ENCODE results near the gene NOX3.

The NOX3 gene

DNA sequence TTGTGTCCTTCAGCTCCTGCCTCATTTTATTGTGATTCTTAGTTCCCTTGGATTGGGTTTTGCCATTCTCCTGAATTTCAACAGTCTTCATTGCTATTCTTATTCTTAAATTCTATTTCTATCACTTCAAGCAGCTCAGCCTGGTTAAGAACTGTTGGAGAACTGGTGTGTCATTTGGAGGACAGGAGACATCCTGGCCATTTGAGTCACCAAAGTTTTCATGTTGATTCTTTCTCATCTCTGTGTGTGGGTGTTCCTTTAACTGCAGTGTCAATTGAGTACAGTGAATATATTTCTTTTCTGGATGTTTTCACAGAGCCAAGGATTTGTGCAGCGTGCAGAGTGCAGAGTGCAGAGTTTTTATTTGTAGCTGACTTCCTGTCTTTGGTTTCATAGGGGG lies 107.8 kb downstream of the NOX3 start:
- DNase-seq (ENCODE audit: low spot score): no peak
- in situ Hi-C loops (cut with MboI; ENCODE audit: low pct_unique_long_range_greater_than_20kb, low sequenced_read_pairs, unreplicated experiment): no loop called here
- TF ChIP-seq, protein P1, sequence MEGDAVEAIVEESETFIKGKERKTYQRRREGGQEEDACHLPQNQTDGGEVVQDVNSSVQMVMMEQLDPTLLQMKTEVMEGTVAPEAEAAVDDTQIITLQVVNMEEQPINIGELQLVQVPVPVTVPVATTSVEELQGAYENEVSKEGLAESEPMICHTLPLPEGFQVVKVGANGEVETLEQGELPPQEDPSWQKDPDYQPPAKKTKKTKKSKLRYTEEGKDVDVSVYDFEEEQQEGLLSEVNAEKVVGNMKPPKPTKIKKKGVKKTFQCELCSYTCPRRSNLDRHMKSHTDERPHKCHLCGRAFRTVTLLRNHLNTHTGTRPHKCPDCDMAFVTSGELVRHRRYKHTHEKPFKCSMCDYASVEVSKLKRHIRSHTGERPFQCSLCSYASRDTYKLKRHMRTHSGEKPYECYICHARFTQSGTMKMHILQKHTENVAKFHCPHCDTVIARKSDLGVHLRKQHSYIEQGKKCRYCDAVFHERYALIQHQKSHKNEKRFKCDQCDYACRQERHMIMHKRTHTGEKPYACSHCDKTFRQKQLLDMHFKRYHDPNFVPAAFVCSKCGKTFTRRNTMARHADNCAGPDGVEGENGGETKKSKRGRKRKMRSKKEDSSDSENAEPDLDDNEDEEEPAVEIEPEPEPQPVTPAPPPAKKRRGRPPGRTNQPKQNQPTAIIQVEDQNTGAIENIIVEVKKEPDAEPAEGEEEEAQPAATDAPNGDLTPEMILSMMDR (IDR thresholded peaks at IDR 0.05; ENCODE audit: extremely low read depth, insufficient read depth, missing control alignments): no peak

- TF ChIP-seq, protein P1 (IDR thresholded peaks at IDR 0.05; ENCODE audit: extremely low read depth, insufficient read depth, missing control alignments): no peak
- DNase-seq (ENCODE audit: low spot score): no peak
- in situ Hi-C loops (cut with MboI; ENCODE audit: low pct_unique_long_range_greater_than_20kb, low sequenced_read_pairs, unreplicated experiment): no loop called here
These were observed 108.7 kb downstream of the NOX3 start for GRCh38 chr6:155346957-155347356.
